Measurements from ENCODE around the gene DTX4.

- TF ChIP-seq CTCF (IDR thresholded peaks at IDR 0.05 in 2 of 3, conservative IDR thresholded peaks at IDR 0.05 in 1 of 3; ENCODE audit: borderline replicate concordance in 1 of 3, insufficient read depth in 1 of 3, low read depth in 2 of 3, low read length in 2 of 3): no peak
- TF ChIP-seq, protein P1, sequence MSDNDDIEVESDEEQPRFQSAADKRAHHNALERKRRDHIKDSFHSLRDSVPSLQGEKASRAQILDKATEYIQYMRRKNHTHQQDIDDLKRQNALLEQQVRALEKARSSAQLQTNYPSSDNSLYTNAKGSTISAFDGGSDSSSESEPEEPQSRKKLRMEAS (IDR thresholded peaks at IDR 0.05): no peak
- TF ChIP-seq JUND (IDR thresholded peaks at IDR 0.05): no peak
- no peak for TF ChIP-seq POLR2A (IDR thresholded peaks at IDR 0.05; ENCODE audit: borderline replicate concordance, extremely low read depth, insufficient read depth, insufficient read length)
- no peak for TF ChIP-seq SIN3A (IDR thresholded peaks at IDR 0.05; ENCODE audit: low read depth)
- TF ChIP-seq EZH2 (IDR thresholded peaks at IDR 0.05): no peak
- no peak for TF ChIP-seq POLR2AphosphoS5 (IDR thresholded peaks at IDR 0.05; ENCODE audit: low read depth, low read length)
- no peak for TF ChIP-seq YY1 (IDR thresholded peaks at IDR 0.05; ENCODE audit: extremely low read depth, insufficient replicate concordance, low read depth, low read length)
- TF ChIP-seq ZBTB33 (IDR thresholded peaks at IDR 0.05; ENCODE audit: extremely low read depth, insufficient replicate concordance, low read length): no peak
- no peak for TF ChIP-seq REST (IDR thresholded peaks at IDR 0.05; ENCODE audit: low read depth)
- TF ChIP-seq SRF (IDR thresholded peaks at IDR 0.05; ENCODE audit: low read depth): no peak
Observed at GRCh38 chr11:59253001-59253400, 81.1 kb downstream of the DTX4 start.

Measured in HCT116 (cell line).